DMS 273 (cell line): ENCODE data around the gene TTC23.

Experiments
- DNase-seq: peaks from one replicate; lab custom pipeline; 2025; ENCODE audit not compliant: unreplicated experiment; lab: John Stamatoyannopoulos, UW

TTC23 gene

DNA sequence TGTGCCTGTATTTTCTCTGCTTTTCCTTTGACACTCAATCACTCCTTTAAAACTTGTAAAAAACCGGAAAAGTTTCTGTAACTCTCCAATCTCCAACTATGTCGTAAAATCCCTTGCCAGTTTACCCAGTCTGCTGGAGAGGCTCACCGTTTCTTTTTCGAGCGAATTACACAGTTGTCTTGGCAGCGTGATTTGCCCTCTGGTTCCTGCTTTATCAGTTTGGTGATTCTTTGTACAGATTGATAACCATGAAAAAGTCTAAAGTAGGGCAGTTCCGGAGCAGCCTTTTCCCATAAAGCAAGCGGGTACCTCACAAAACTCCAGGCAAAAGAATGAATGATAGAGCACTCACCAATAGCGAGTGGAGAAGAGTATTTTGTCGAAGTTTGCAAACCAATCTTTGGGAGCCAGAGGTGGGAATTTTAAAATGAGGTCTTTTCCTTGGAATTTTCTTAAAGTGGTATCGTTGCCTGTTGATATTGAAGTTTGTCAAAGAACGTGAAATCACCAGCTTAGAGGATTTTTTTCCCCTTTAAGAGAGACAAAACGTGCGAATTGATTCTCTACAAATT, at the start of gene TTC23:
Gene TTC23 (minus strand): TSS at position 312 of the 572 bp plus-strand sequence. CDS start 20,869 bp downstream, outside the sequence.
- no peak for DNase-seq

GRCh38 chr15:99296386-99296785, 47.0 kb upstream of the TTC23 start:
- DNase-seq, result no peak

DNA sequence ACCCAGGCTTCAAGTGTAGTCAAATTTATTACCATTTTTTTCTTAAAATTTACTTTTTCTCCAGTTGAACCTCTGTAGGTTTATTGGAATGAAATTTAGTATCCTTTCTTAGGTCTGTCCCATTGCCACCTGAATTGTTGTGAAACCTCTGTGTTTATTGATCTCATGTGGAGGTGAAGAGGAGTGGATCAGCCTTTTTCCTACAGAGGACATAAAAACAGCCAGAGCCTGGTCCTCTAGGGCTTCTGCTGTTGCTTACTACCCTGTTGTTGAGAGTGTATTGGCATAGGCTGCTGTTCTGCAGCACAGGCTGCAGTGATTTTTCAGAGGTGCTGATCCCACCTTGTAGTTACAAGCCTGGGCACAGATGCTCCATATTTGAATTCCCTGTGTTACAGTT, 46.5 kb upstream of the TTC23 start:
- DNase-seq, result no peak

DNA sequence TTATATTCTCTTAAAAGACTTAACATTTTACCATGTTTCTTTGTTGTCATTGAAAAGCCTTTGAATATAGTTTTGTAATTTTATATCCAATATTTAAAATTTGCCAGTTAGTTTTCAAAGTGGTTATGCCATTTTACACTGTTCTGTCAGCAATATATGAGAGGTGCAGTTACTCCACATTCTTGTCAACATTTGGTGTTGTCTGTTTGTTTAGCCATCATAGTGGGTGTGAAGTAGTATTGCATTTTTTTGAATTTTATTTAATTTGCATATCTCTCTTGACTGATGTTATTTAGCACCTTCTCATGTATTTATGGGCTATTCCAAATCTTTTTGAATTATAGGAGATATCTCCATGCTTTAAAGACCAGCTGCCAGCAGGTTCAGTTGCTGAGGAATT, 42.3 kb upstream of the TTC23 start:
- no peak for DNase-seq

GRCh38 chr15:99283717-99284116, 34.3 kb upstream of the TTC23 start:
- DNase-seq, result no peak

DNA sequence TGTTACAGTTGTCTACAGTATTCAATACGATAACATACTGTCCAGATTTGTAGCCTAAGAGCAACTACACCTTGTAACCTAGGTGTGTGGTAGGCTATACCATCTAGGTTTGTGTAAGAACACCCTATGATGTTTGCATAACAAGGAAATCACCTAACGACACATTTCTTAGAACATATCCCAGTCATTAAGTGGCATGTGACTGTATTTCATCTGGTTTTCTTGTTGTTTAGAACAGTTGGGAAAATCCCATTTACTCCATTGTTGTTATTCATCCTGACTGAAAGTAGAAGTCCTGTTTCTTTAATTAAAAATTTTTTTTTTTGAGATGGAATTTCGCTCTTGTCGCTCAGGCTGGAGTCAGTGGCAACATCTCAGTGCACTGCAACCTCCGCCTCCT, 33.2 kb upstream of the TTC23 start:
- no peak for DNase-seq

GRCh38 chr15:99282121-99282520, 32.7 kb upstream of the TTC23 start:
- DNase-seq, result no peak

DNA sequence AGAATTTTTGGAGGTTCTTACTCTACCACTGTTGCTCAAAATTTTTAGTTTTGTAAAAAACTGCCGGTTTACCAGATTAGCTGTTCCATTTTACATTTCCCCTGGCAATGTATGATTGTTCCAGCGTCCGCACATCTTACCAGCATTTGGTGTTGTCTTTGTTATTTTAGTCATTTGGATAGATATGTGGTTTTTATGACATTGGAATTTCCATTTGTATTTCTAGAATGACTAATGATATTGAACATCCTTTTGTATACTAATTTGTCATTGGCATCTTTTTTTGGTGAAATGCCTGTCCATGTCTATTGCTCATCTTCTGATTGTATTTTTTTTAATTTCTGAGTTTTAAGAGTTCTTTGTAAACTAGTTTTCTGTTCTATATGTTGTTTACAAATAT, 30.4 kb upstream of the TTC23 start:
- DNase-seq, result no peak

DNA sequence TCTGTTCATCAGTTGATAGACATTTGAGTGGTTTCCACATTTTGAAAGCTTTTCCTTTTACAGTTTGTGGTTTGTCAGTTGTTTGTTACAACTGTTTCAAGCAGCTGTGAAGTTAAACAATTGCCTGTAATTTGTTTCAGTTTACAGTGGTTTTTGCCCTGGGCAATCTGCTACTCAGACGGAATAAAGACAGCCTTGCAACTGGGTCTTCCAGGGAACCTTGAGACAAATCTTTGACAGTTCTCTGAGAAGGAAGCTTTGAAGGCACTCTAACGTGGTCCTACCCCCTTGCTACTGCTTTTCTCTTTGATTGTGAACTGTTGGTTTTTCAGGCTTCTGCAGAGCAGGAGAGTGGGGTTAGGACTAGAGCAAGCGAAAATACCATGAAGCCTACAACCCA, 29.9 kb upstream of the TTC23 start:
- no peak for DNase-seq

DNA sequence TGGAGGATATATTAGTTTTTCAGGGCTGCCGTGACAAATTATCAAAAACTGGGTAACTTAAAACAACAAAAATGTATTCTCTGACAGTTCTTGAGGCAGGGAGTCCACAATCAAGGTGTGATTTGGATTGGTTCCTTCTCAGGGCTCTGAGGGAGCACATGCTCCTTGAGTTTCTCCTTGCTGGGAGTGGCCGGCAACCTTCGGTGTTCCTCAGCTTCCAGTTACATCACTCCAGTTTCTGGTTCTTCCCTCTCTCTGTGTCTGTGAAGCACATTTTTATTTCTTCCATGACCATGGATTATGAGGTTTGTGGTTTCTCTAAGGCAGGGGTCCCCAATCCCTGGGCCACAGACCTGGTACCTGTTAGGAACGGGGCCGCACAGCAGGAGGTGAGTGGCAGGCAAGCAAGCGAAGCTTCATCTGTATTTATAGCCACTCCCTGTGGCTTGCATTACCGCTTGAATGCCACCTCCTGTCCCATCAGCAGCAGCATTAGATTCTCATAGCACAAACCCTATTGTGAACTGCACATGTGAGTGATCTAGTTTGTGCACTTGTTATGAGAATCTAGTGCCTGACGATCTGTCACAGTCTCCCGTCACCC, 26.2 kb upstream of the TTC23 start:
- DNase-seq, result no peak

GRCh38 chr15:99275061-99275460, 25.7 kb upstream of the TTC23 start:
- no peak for DNase-seq

DNA sequence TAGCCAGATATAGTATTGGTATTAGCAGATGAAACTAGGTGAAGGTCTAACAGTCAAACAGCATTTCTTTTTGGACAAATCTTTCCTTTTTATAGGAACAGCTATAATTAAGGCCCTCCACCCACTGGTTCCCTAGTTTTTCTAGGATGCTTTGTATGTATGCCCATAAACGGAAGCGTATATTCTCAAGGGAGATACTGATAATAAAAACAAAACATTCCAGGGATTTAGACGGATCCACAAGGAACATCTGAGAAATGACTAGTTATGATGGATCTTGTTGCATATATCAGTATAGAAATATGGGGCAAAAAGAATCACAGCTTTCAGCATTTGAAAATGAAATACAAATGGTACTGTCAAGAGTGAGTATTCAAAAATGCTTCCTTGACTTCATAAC, 24.4 kb upstream of the TTC23 start:
- no peak for DNase-seq

DNA sequence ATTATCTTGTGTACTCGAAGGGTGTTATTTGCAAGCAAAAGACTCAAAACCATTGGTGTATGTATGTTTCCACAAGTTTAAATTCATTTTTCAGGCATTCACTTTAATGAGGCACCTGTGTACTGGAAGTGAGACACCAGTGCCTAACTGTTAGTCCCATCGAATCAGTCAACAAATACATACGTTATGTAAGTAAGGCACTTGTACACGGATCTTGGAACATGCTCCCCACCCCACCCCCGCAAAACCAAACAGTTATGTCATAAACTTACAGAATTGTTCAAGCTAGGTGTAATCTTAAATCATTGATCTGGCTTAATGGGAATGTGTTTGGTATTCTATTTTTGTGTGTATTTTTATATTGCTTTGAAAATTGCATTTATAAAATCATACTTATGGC, 19.1 kb upstream of the TTC23 start:
- DNase-seq, result no peak

DNA sequence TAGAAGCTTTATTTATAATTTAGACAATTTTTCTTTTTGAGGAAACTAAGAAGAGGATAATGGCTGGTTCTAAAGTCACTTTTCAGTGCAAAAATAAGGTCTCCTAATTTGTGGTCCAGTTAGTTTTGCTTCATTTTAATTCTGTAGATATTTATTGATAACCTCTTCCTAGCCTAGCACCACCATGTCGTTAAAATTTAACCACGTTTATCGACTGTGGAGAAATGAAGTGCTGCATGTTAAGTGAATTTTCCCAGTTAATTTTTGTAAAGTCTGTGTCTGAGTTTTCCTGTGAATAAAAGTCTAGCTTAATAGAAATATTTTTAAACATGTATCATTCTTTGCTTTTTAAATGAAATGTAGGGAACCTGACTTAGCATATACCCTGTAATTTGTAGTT, 18.6 kb upstream of the TTC23 start:
- DNase-seq, result no peak

GRCh38 chr15:99265541-99266070, 16.2 kb upstream of the TTC23 start:
- DNase-seq, result peak; percentile 39

- peak; percentile 39 for DNase-seq
These were observed 14.7 kb upstream of the TTC23 start for GRCh38 chr15:99264125-99264524.

DNA sequence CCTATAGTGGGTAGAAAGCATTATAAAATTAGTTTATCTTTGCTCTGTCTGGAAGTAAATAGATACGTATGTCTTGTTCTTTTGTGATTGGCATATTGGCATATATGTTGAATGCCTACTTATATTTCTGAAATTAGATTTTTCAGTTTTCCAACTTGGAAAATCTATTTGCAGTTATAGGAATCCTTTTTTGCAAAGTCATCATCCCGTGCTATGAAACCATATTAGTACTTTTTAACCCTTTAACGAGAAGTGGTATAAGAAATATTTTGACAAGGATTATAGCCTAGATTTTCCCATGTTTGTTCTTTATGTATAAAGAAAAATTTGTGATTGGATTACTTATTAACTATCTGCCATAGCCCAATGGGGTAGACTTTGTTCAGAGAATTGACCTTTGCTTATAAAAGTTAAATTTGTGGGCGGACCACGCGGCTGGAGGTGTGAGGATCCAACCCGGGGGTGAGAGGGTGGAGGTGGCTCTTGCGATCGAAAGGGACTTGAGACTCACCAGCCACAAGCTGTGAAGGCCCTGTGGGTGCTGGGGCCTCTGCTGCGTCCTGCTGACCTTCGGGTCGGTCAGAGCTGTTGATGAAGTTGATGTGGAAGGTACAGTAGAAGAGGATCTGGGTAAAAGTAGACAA, 7.8 kb upstream of the TTC23 start:
- DNase-seq, result no peak

DNA sequence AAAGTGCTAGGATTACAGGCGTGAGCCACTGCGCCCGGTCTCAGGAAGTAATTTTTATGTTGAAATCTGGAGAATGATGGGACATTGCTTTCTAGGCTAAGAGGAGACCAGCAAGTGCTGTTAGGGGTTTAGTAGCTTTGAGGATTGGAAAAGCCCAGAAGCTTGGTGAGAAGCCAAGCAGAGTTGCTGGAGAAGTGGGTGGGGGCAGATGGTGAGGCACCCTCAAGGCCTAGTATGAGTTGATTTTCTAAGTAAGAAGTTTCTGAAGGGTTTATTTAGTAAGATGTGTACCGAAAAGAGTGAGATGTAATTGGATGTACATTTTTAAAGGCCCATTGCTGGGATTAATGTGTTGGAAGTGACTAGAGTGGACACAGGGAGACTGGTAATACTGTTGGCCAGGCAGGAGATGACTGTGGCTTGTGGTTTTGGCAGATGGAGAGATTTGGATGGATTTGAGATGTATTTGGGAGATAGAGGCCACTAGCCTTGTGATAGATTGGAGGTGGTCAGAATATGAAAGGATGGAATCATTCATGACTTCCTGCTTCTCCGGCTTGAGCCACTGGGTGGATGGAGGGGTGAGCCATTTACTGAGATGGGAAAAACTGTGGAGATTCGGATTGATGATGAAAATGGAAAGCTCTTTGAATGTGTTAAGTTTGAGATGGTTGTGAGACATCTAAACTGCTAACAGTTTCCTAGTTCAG, 4.2 kb upstream of the TTC23 start:
- DNase-seq, result no peak

DNA sequence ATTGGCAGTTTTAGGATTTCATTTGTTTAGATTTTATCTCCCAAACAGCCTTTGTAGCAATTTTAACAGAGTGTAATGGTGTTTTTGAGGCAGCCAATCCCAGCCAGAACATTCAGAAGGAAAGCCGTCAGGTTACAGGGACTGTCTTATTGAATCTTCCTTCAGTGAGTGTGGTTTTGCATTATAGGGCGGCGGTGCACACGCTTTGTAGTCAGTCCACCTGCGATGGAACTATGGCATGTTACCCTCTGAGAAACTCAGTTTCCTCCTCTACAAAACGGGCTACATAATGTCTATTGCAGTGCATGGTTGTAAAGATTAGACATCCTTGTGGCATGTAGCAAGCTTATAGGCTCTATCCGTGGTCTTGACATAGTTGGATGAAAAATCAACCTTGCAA, 2.9 kb upstream of the TTC23 start:
- no peak for DNase-seq

- peak; percentile 98 for DNase-seq
These were observed 1.8 kb upstream of the TTC23 start, which contains the start of gene LRRC28 for GRCh38 chr15:99250857-99251841. LRRC28 (plus strand) TSS chr15:99251481; CDS start chr15:99255958, 4,477 bp downstream.

DNA sequence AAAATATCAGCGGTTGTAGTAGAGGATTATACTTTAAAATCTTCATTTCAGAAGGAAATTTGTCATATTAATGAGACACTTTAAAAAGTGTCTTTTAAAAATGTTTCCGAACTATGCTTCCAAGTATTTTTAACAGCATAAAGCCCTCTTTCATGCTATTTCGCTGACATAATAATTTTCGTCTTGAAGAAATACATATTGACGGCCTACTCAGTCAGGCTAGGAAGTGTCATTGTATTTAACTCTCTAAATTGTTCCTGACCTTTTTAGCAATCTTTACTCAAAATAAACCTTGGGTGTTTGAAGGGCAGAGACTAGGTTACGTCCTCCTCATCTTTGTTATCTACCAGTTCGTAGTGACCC, 1.1 kb upstream of the TTC23 start:
- no peak for DNase-seq
